IgD-negative memory B cell (primary cell): ENCODE measurements around the gene RGL3. TPM values are rescaled to one million over a fixed set of nuclear protein-coding genes. Genes with fewer than 3 reads are reported as not detected.
A peak's percentile ranks its signal among the peaks of the same experiment; 100 is the strongest.
"Not testable (repeated sequence)": the region's sequence is repeated elsewhere in the genome, so short reads cannot be mapped to it uniquely, and the experiment has no call there.

Experiments used
- H3K27ac Mint-ChIP-seq, 3 donors: one replicate each; pipeline ENCODE4 v1.8.0; 2020 to 2022; ENCODE audit warnings: mild to moderate bottlenecking in 3 of 3, mixed read lengths in 3 of 3, moderate library complexity in 1 of 3
- H3K27me3 Mint-ChIP-seq: one replicate; pipeline ENCODE4 v1.8.0; 2021; ENCODE audit warnings: mixed read lengths
- H3K36me3 Mint-ChIP-seq: one replicate; pipeline ENCODE4 v1.8.0; 2020; ENCODE audit warnings: mild to moderate bottlenecking, mixed read lengths
- H3K4me1 Mint-ChIP-seq, 3 donors: one replicate each; pipeline ENCODE4 v1.8.0; 2020 to 2022; ENCODE audit warnings: mixed read lengths in 3 of 3, mild to moderate bottlenecking in 1 of 3
- H3K4me3 Mint-ChIP-seq, 4 donors: one replicate each; pipeline ENCODE4 v1.8.0; 2020 to 2022; ENCODE audit warnings: mild to moderate bottlenecking in 4 of 4, mixed read lengths in 4 of 4, moderate library complexity in 3 of 4
- H3K9me3 Mint-ChIP-seq, 3 donors: one replicate each; pipeline ENCODE4 v1.8.0; 2020 to 2021; ENCODE audit warnings: mixed read lengths in 3 of 3, mild to moderate bottlenecking in 1 of 3
- polyA plus RNA-seq: library from polyadenylated mRNA; unstranded; fragments of 300-500 nt; fragmentation: Illumina TruSeq; gene quantifications from one replicate; pipeline ENCODE4 v1.2.3, GENCODE V29; 2021

Gene RGL3
- polyA plus RNA-seq, 1 donor from 2014 or later, result 2.4 TPM

- Mint-ChIP-seq H3K27me3 (no peaks in the 10 kb centered on the region), H3K27ac (no peak overlapping the region), H3K36me3 (peaks cover 2% of the 10 kb centered on the region)
Observed at GRCh38 chr19:11390359-11390758, 28.8 kb downstream of the RGL3 start.

GRCh38 chr19:11387162-11388034 is 31.7 kb downstream of the RGL3 start:
- H3K4me3 Mint-ChIP-seq, result peak overlapping the region; percentile 53 to 84 (median 70)
- peaks cover 11 to 12% (median 11%) of the 10 kb centered on the region in 3 donors for H3K4me1 Mint-ChIP-seq
- peaks cover 4% of the 10 kb centered on the region for H3K27me3 Mint-ChIP-seq
- no peaks in the 10 kb centered on the region for H3K9me3 Mint-ChIP-seq
- peak overlapping the region; percentile 81 to 87 (median 86) for H3K27ac Mint-ChIP-seq
- no peaks in the 10 kb centered on the region for H3K36me3 Mint-ChIP-seq

More at GRCh38 chr19:11390359-11390758, 28.8 kb downstream of the RGL3 start:
- H3K4me3 Mint-ChIP-seq, result peak overlapping the region in 1 of 4 donors; percentile 52
- peaks cover 6 to 16% (median 16%) of the 10 kb centered on the region in 3 donors for H3K4me1 Mint-ChIP-seq
- no peaks in the 10 kb centered on the region for H3K9me3 Mint-ChIP-seq

- peak overlapping the region in 3 of 4 donors; percentile 65 to 79 (median 74) for H3K4me3 Mint-ChIP-seq
- peak overlapping the region in 2 of 3 donors; percentile 80 to 98 for H3K27ac Mint-ChIP-seq
- H3K9me3 Mint-ChIP-seq, result no peaks in the 10 kb centered on the region
- peaks cover 17 to 26% (median 23%) of the 10 kb centered on the region in 3 donors for H3K4me1 Mint-ChIP-seq
- no peaks in the 10 kb centered on the region for H3K36me3 Mint-ChIP-seq
- peaks cover 5% of the 10 kb centered on the region for H3K27me3 Mint-ChIP-seq
Observed at GRCh38 chr19:11384778-11385129, 34.4 kb downstream of the RGL3 start.

GRCh38 chr19:11383706-11384048 is 35.4 kb downstream of the RGL3 start:
- peak overlapping the region; percentile 80 to 92 (median 90) for H3K4me3 Mint-ChIP-seq

DNA sequence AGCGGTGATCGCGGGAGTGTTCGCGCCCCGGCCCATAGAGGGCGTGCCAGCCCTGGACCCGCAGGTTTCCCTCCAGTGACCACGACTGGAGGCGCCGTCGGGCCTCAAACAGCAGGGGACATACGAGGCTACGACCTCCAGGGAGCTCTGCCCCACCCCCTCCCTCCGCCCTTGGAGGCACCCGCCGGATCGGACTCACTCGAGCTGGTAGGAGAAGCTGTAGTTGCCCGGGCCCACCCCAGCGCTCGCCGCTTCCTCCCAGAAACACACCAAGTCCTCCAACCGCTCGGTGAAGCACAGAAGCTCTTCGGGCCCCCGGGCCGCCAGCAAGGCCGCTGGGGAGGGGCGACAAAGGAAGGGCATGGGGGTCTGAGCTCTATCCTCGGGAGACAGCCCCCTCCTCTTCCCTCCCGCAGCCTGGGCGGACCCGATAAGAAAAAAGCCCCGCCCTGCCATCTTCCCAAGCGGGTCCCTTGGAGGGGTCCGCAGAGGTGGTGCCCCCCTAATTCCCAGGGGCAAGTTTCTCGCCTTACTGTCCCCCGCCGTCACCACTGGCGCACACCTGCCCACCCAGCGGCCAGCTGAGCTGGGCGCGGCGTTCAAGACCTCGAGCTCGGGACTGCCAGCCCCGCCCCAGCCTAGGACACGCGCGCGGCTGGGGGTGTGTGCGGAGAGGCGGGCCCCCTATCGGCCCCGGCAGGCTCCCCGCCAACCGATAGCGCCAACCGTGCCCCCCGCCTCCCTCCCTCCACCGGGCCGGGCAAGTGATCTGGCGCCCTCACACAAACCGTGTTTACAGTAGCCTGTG is 36.0 kb downstream of the RGL3 start:
- Mint-ChIP-seq H3K27ac (peak overlapping the region; percentile 88 to 98 (median 97)), H3K36me3 (no peaks in the 10 kb centered on the region), H3K4me1 (peaks cover 17 to 26% (median 23%) of the 10 kb centered on the region in 3 donors), H3K4me3 (peak overlapping the region; percentile 80 to 92 (median 90)), H3K27me3 (peaks cover 5% of the 10 kb centered on the region), H3K9me3 (no peaks in the 10 kb centered on the region)

More at GRCh38 chr19:11383706-11384048, 35.4 kb downstream of the RGL3 start:
- Mint-ChIP-seq H3K4me1 (peaks cover 17 to 26% (median 23%) of the 10 kb centered on the region in 3 donors), H3K27ac (peak overlapping the region in 1 of 3 donors; percentile 98), H3K27me3 (peaks cover 5% of the 10 kb centered on the region), H3K9me3 (no peaks in the 10 kb centered on the region), H3K36me3 (no peaks in the 10 kb centered on the region)

GRCh38 chr19:11380653-11381537 is 38.2 kb downstream of the RGL3 start:
- no peaks in the 10 kb centered on the region for H3K9me3 Mint-ChIP-seq
- peak overlapping the region; percentile 85 to 99 (median 98) for H3K27ac Mint-ChIP-seq
- H3K36me3 Mint-ChIP-seq, result peaks cover 2% of the 10 kb centered on the region
- peaks cover 17 to 25% (median 20%) of the 10 kb centered on the region in 3 donors for H3K4me1 Mint-ChIP-seq
- H3K27me3 Mint-ChIP-seq, result peaks cover 5% of the 10 kb centered on the region
- peak overlapping the region; percentile 88 to 98 (median 93) for H3K4me3 Mint-ChIP-seq

DNA sequence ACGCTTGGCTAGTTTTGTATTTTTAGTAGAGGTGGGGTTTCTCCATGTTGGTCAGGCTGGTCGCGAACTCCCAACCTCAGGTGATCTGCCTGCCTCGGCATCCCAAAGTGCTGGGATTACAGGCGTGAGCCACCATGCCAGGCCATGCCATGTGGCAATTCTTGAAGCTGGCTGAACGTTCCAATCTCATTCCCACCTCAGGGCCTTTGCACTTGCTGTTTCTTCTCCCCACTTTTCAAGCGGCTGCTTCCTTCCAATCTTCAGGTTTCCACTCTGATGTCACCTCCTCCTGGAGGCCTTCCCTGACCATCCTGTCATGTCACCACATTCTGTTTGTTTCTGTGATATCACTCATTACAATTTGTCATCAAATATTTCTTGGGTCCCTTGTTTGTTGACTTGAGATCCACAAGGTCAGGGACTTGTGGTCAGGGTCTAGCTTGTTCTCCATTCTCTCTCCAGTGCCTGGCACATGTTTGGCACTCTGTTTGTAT is 39.2 kb downstream of the RGL3 start:
- Mint-ChIP-seq H3K9me3 (no peaks in the 10 kb centered on the region), H3K27me3 (peaks cover 5% of the 10 kb centered on the region), H3K36me3 (peaks cover 2% of the 10 kb centered on the region), H3K27ac (peak overlapping the region; percentile 85 to 99 (median 98)), H3K4me1 (peaks cover 19 to 29% (median 20%) of the 10 kb centered on the region in 3 donors), H3K4me3 (peak overlapping the region in 2 of 4 donors; percentile 39 to 91)

- not testable (repeated sequence) for H3K4me3 Mint-ChIP-seq, H3K27ac Mint-ChIP-seq, H3K36me3 Mint-ChIP-seq, H3K9me3 Mint-ChIP-seq, H3K27me3 Mint-ChIP-seq
- H3K4me1 Mint-ChIP-seq, result peaks cover 15 to 29% (median 20%) of the 10 kb centered on the region in 3 donors
Observed at GRCh38 chr19:11379269-11379845, 39.8 kb downstream of the RGL3 start.

DNA sequence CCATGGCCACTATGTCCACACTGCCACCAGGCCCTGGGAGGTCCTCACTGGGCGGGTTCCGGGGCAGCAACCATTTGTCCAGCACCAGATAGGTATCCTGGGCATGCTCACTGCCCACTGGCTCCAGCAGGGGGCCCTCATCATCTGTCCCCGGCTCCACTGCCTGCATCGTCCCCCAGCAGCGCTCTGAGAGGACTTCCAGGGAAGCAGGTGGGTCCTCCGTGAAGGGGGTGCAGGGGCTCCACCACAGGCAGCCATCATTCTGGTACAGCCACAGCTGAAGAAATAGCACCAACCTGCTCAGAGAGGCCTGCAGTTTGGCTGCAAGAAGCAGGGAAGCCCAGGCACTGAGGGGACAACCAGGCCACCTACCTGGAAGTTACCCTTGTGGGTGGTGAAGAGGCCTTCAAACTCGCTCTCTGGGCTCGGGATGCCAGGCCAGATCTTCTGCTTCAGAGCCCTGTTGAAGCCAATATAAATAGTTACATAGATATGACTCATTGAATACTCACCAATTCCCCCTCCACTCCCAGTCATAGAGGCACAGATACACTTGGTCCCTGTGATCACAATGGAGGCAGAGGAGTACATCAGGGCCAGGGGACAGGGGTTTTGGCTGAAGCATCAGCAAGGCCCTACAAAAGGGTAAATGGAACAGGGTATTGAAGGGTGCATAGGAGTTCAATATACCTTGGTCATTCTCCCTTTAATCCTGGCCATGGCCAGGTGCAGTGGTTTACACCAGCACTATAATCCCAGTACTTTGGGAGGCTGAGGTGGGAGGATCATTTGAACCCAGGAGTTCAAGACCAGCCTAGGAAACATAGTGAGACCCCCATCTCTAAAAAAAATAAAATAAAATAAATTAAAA is 40.6 kb downstream of the RGL3 start:
- peaks cover 2% of the 10 kb centered on the region for H3K36me3 Mint-ChIP-seq
- peak overlapping the region in 1 of 3 donors; percentile 93 for H3K27ac Mint-ChIP-seq
- H3K4me3 Mint-ChIP-seq, result no peak overlapping the region
- H3K4me1 Mint-ChIP-seq, result peaks cover 16 to 29% (median 20%) of the 10 kb centered on the region in 3 donors
- no peaks in the 10 kb centered on the region for H3K9me3 Mint-ChIP-seq
- peaks cover 5% of the 10 kb centered on the region for H3K27me3 Mint-ChIP-seq

DNA sequence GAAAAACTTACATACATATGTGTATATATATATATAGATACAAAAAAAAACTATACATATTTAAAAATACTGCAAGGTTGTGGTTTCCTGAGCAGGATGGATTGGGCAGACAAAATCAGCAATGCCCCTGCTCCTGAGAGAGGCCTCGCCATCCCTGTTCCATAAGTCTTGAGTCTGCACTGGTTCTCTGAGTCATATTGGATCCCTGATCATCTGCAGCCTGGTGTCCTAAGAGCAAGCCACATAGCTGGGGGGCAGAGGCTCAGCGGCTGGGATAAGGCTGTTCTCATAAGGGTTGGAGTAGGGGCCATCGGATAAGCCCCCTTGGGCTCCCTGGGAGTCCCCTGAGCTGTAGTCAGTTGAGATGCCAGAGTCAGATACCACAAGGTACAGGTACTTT is 41.4 kb downstream of the RGL3 start:
- peaks cover 4% of the 10 kb centered on the region for H3K27me3 Mint-ChIP-seq
- H3K4me3 Mint-ChIP-seq, result no peak overlapping the region
- H3K36me3 Mint-ChIP-seq, result peaks cover 2% of the 10 kb centered on the region
- H3K9me3 Mint-ChIP-seq, result peaks cover 0 to 1% (median 0%) of the 10 kb centered on the region in 3 donors
- H3K27ac Mint-ChIP-seq, result no peak overlapping the region
- peaks cover 18 to 32% (median 21%) of the 10 kb centered on the region in 3 donors for H3K4me1 Mint-ChIP-seq

GRCh38 chr19:11377237-11377636 is 41.9 kb downstream of the RGL3 start:
- Mint-ChIP-seq H3K36me3 (peaks cover 2% of the 10 kb centered on the region), H3K9me3 (peaks cover 0 to 1% (median 0%) of the 10 kb centered on the region in 3 donors), H3K4me1 (peaks cover 15 to 31% (median 21%) of the 10 kb centered on the region in 3 donors), H3K4me3 (peak overlapping the region in 3 of 4 donors; percentile 1 to 71 (median 6)), H3K27ac (peak overlapping the region in 2 of 3 donors; percentile 49 to 81), H3K27me3 (no peaks in the 10 kb centered on the region)

DNA sequence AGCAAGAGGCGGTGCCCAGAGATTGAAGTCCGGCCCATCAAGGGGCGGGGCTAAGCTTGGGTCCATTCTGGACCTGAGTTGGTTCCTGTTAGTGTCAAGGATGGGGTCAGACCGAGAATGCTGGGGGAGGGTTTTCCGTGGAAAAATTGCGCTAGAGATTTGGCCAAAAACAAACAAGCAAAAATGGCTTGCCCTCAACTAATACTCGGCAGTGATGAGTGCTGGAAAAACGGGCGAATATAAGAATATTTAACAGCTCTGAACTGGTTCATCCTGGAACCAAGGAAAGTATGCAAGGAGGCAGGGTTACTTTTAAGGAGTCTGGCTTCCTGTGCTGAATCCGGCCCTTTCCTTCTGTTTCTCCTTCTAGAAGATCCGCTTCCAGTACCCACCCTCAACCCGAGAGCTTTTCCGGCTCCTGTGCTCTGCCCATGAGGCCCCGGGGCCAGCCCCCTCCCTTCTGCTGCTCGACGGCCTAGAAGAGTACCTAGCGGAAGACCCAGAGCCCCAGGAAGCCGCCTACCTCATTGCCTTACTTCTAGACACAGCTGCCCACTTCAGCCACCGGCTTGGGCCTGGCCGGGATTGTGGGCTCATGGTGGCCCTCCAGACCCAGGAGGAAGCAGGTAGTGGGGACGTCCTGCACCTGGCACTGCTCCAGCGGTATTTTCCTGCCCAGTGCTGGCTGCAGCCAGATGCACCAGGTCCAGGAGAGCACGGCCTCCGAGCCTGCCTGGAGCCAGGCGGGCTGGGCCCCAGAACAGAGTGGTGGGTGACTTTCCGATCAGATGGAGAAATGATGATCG is 43.8 kb downstream of the RGL3 start:
- H3K27ac Mint-ChIP-seq, result no peak overlapping the region
- H3K36me3 Mint-ChIP-seq, result peaks cover 8% of the 10 kb centered on the region
- no peaks in the 10 kb centered on the region for H3K27me3 Mint-ChIP-seq
- H3K4me1 Mint-ChIP-seq, result peaks cover 3 to 23% (median 19%) of the 10 kb centered on the region in 3 donors
- no peak overlapping the region for H3K4me3 Mint-ChIP-seq
- peaks cover 0 to 1% (median 0%) of the 10 kb centered on the region in 3 donors for H3K9me3 Mint-ChIP-seq
